Calu3 (cell line): Measurements from ENCODE around the gene ADAT3. TPM values are rescaled to one million over a fixed set of nuclear protein-coding genes. Genes with fewer than 3 reads are reported as not detected.

ENCODE experiments used
- BruUV-seq: library from RNA; stranded (reverse); fragments of 400-500 nt; replicated peaks from 2 replicates; lab custom pipeline; 2021; lab: Mats Ljungman, UMichigan
- CTCF ChIA-PET: fragments of 300-600 bp; sonication (Branson Sonifier 250); formaldehyde crosslinking; loops from one replicate; lab custom pipeline; 2022; ENCODE audit warnings: antibody characterized with exemption; lab: Charles Lee
- DNase-seq: peaks from one replicate; pipeline ENCODE4 v3.0.0; 2022
- H3K27ac Mint-ChIP-seq: one replicate; pipeline ENCODE4 v1.8.0; 2022; ENCODE audit warnings: mixed read lengths; ENCODE audit not compliant: unreplicated experiment
- H3K27me3 Mint-ChIP-seq: one replicate; pipeline ENCODE4 v1.8.0; 2022; ENCODE audit warnings: mixed read lengths; ENCODE audit not compliant: unreplicated experiment
- H3K36me3 Mint-ChIP-seq: one replicate; pipeline ENCODE4 v1.8.0; 2022; ENCODE audit warnings: mild to moderate bottlenecking, moderate library complexity, mixed read lengths; ENCODE audit not compliant: insufficient read depth, unreplicated experiment
- H3K4me1 Mint-ChIP-seq: one replicate; pipeline ENCODE4 v1.8.0; 2022; ENCODE audit warnings: mild to moderate bottlenecking, low read depth, mixed read lengths; ENCODE audit not compliant: unreplicated experiment
- H3K4me3 Mint-ChIP-seq: one replicate; pipeline ENCODE4 v1.8.0; 2022; ENCODE audit warnings: mild to moderate bottlenecking, low read depth, moderate library complexity, mixed read lengths; ENCODE audit not compliant: unreplicated experiment
- H3K9me3 Mint-ChIP-seq: one replicate; pipeline ENCODE4 v1.8.0; 2022; ENCODE audit warnings: low read depth, mixed read lengths; ENCODE audit not compliant: unreplicated experiment
- intact Hi-C: fragments of 100-400 bp; cut with micrococcal nuclease; formaldehyde crosslinking; loops from one replicate; pipeline ENCODE4 v1.10.0; 2022; ENCODE audit not compliant: unreplicated experiment
- total RNA-seq: library from RNA; stranded (reverse); gene quantifications from 2 replicates; pipeline ENCODE4 v1.2.3, GENCODE V29; 2022
- TF ChIP-seq, protein P1 (sequence below): fragments of 200-600 bp; IDR thresholded peaks from one replicate; pipeline ENCODE4 v1.8.0; 2022; ENCODE audit warnings: antibody characterized with exemption; ENCODE audit not compliant: unreplicated experiment

Gene ADAT3
- total RNA-seq, 1 experiment from 2014 or later, result 6.7 TPM

DNA sequence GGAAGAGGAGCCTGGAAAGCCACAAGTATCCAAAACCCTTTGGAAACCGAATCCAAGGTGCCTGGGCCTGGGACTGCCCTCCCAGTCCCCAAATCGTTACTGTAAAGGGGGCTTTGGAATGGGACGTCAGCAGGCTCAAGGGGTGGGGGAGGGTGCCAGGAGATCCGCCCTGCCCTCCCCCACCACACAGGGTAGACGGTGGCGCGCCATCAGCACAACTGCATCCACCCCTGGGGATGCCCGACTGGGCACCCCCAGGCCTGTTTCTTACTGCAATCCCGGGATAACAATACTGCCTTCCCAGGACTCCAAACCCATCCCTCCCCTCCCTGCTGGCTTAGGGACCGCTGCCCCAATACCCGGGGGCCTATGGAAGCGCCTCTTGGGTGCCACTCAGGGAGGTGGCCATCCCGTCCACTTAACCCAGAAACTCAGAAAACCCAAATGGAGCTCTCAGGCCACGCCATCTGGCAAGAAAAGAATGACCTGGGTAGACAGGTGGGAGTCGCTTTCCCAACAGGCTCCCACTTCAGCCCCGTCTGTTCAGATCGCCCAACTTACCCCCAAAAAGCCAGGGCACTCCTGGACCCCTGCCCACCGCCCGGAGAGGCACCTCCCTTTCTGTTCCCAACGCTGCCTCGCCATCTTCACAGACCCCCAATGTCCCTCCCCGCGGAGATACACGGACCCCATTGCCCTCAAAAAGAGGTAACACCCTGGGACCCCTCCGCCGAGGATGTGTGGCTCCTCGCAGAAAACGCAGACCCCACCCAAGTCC, 44.2 kb upstream of the ADAT3 start:
- DNase-seq, result no peak
- peaks cover 41% of the 10 kb centered on the region for H3K36me3 Mint-ChIP-seq
- no peaks in the 10 kb centered on the region for H3K4me1 Mint-ChIP-seq
- BruUV-seq, result no TSS peak
- TF ChIP-seq, protein P1, sequence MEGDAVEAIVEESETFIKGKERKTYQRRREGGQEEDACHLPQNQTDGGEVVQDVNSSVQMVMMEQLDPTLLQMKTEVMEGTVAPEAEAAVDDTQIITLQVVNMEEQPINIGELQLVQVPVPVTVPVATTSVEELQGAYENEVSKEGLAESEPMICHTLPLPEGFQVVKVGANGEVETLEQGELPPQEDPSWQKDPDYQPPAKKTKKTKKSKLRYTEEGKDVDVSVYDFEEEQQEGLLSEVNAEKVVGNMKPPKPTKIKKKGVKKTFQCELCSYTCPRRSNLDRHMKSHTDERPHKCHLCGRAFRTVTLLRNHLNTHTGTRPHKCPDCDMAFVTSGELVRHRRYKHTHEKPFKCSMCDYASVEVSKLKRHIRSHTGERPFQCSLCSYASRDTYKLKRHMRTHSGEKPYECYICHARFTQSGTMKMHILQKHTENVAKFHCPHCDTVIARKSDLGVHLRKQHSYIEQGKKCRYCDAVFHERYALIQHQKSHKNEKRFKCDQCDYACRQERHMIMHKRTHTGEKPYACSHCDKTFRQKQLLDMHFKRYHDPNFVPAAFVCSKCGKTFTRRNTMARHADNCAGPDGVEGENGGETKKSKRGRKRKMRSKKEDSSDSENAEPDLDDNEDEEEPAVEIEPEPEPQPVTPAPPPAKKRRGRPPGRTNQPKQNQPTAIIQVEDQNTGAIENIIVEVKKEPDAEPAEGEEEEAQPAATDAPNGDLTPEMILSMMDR, result no peak
- intact Hi-C loops, result no loop called here
- H3K27ac Mint-ChIP-seq, result peak overlapping the region; percentile 86
- peak overlapping the region; percentile 83 for H3K4me3 Mint-ChIP-seq
- CTCF ChIA-PET, result no interaction called here
- H3K27me3 Mint-ChIP-seq, result no peaks in the 10 kb centered on the region
- no peaks in the 10 kb centered on the region for H3K9me3 Mint-ChIP-seq

DNA sequence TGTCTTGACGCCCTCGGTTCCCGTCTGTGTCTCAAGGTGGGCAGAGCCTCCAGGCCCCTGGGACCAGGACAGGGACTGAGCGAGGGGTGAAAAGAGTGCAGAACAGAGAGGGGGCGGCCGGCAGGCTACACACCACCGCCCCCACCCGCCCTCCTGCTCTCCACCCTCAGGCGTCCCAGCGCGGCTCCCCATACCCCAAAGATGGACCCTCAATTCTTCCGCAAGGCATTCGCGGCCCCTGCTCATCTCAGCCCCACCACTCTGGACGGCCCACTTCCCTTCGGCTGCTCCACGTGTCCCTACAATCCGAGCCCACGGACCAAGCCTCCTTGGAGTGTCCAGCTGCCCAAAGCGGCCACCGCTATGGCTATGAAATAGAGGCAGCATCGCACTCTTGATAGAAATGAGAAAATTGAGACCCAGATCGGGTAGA, 43.6 kb upstream of the ADAT3 start:
- peaks cover 36% of the 10 kb centered on the region for H3K36me3 Mint-ChIP-seq
- H3K4me3 Mint-ChIP-seq, result peak overlapping the region; percentile 83
- CTCF ChIA-PET, result no interaction called here
- H3K9me3 Mint-ChIP-seq, result no peaks in the 10 kb centered on the region
- BruUV-seq, result no TSS peak
- TF ChIP-seq, protein P1, result no peak
- intact Hi-C loops, result no loop called here
- no peak for DNase-seq
- H3K4me1 Mint-ChIP-seq, result no peaks in the 10 kb centered on the region
- peak overlapping the region; percentile 86 for H3K27ac Mint-ChIP-seq
- no peaks in the 10 kb centered on the region for H3K27me3 Mint-ChIP-seq

DNA sequence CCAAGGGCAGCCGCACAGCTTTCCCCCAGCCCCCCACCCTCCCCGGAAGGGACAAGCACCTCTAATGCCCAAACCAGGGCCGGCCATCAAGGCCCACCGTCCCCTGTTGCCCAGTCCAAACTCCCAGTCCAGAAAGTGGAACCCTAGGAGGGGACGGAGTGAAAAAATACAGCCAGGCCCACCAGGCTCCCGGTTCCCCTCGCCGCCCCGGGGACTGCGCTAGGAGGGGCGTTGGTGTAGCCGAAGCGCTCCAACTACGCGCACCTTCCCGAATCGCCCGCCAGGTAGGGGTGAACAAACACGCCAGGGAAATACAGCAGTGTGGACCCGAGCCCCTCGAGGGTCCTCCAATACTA, 43.2 kb upstream of the ADAT3 start:
- CTCF ChIA-PET, result no interaction called here
- BruUV-seq, result no TSS peak
- Mint-ChIP-seq H3K36me3 (peaks cover 36% of the 10 kb centered on the region), H3K9me3 (no peaks in the 10 kb centered on the region), H3K27ac (peak overlapping the region; percentile 86), H3K4me3 (peak overlapping the region; percentile 83), H3K27me3 (no peaks in the 10 kb centered on the region), H3K4me1 (no peaks in the 10 kb centered on the region)
- DNase-seq, result no peak
- intact Hi-C loops, result no loop called here
- TF ChIP-seq, protein P1, result no peak

DNA sequence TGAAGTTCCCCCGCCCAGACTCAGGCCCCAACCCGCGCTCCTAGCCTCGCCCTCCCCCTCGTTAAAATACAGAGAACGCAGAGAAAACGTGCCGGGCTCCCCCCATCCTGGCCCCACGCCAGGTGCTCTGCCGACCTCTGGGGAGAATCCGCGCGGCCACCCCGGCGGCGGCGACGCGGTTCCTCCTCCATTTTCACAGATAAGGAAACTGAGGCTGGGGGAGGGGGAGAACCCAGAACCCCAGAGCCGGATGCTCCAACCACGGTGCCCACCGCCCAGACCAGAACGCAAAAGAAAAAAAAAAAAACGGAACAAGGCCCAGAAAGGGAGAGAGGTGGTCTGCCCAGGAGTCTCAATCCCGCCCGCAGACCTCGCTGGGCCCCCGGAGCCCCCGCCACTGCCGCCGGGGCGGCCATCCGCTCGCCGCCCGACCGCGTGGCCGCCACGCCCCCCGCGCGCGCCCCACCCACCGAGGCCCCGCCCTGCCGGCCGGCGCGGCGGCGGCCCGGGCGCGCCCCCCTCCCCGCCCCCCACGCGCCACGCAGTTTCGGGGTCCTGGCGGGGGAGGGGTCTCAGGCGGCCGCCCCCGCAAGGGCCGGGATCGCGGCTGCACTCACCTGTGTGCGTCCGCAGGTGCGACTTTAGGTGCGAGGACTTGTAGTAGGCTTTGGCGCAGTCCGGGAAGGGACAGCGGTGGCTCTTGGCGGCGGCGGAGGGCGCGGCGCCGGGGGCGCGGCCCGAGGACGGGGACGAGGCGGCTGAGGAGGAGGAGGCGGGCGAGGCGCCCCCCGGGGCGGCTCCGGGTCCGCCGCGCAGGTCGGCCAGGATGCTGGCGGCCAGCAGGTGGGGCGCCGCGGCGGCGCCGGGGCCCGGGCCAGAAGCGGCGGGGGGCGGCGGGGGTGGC, 42.5 kb upstream of the ADAT3 start:
- TSS peak; percentile 59 for BruUV-seq
- CTCF ChIA-PET, result no interaction called here
- peak overlapping the region; percentile 86 for H3K27ac Mint-ChIP-seq
- peaks cover 36% of the 10 kb centered on the region for H3K36me3 Mint-ChIP-seq
- H3K27me3 Mint-ChIP-seq, result no peaks in the 10 kb centered on the region
- H3K9me3 Mint-ChIP-seq, result no peaks in the 10 kb centered on the region
- DNase-seq, result peak; percentile 53
- H3K4me3 Mint-ChIP-seq, result peak overlapping the region; percentile 83
- TF ChIP-seq, protein P1, result no peak
- no peaks in the 10 kb centered on the region for H3K4me1 Mint-ChIP-seq
- intact Hi-C loops, result no loop called here
